GM10248 (cell line): Measurements from ENCODE around the gene IL17A.

Experiments used
- CTCF ChIA-PET: fragments of 300-600 bp; sonication (Branson Sonifier 250); formaldehyde crosslinking; extraction: SDS; loops from one replicate; lab custom pipeline; 2021; ENCODE audit warnings: antibody characterized with exemption; lab: Yijun Ruan, JAX
- POLR2A ChIA-PET: fragments of 350-650 bp; sonication (Branson Sonifier 250); formaldehyde crosslinking; extraction: SDS; loops from one replicate; lab custom pipeline; 2020; ENCODE audit warnings: antibody characterized with exemption; lab: Yijun Ruan, JAX
- DNase-seq: peaks from one replicate; pipeline ENCODE4 v3.0.0; 2012; ENCODE audit errors: extremely low spot score
- CTCF ChIP-seq: IDR thresholded peaks from 2 replicates; pipeline ENCODE4 v1.5.1; 2012; ENCODE audit warnings: mild to moderate bottlenecking, low read depth; ENCODE audit errors: extremely low read depth, missing control alignments, control extremely low read depth

Gene IL17A

GRCh38 chr6:52144196-52145076 lies 41.7 kb upstream of the IL17A start:
- DNase-seq, result no peak
- no peak for TF ChIP-seq CTCF
- CTCF ChIA-PET, result no interaction called here
- POLR2A ChIA-PET, result no interaction called here

- CTCF ChIA-PET, result interaction anchor here (1.5 to 2.2 kb wide), 3 partner anchors 9 to 16 kb away, joined by 3 to 7 read pairs (median 6); no protein-coding TSS in a partner anchor
Measured at GRCh38 chr6:52146851-52147445, 39.2 kb upstream of the IL17A start.

GRCh38 chr6:52149076-52149475 lies 37.1 kb upstream of the IL17A start:
- TF ChIP-seq CTCF, result no peak
- ChIA-PET CTCF (no interaction called here), POLR2A (no interaction called here)
- DNase-seq, result no peak

More at GRCh38 chr6:52146851-52147445, 39.2 kb upstream of the IL17A start:
- DNase-seq, result no peak
- POLR2A ChIA-PET, result no interaction called here
- no peak for TF ChIP-seq CTCF

GRCh38 chr6:52149949-52150348 lies 36.2 kb upstream of the IL17A start:
- TF ChIP-seq CTCF, result no peak
- no peak for DNase-seq
- ChIA-PET POLR2A (no interaction called here), CTCF (interaction anchor here (0.8 kb wide), 1 partner anchor 44 kb away, joined by 3 read pairs; no protein-coding TSS in a partner anchor)

- no peak for TF ChIP-seq CTCF
- ChIA-PET POLR2A (no interaction called here), CTCF (interaction anchor here (1.4 to 3.6 kb wide), 2 partner anchors 12 to 29 kb away, joined by 3 to 19 read pairs; no protein-coding TSS in a partner anchor)
- DNase-seq, result no peak
Measured at GRCh38 chr6:52152070-52152423, 34.1 kb upstream of the IL17A start.

- POLR2A ChIA-PET, result no interaction called here
Measured at GRCh38 chr6:52152711-52153160, 33.4 kb upstream of the IL17A start.

More at GRCh38 chr6:52152711-52153160, 33.4 kb upstream of the IL17A start:
- CTCF ChIA-PET, result interaction anchor here (3.6 kb wide), 1 partner anchor 11 kb away, joined by 19 read pairs; no protein-coding TSS in a partner anchor
- no peak for TF ChIP-seq CTCF
- DNase-seq, result no peak
